Measurements from ENCODE around the gene FURIN.
"Not testable (repeated sequence)": the region's sequence is repeated elsewhere in the genome, so short reads cannot be mapped to it uniquely, and the experiment has no call there.

The FURIN gene

DNA sequence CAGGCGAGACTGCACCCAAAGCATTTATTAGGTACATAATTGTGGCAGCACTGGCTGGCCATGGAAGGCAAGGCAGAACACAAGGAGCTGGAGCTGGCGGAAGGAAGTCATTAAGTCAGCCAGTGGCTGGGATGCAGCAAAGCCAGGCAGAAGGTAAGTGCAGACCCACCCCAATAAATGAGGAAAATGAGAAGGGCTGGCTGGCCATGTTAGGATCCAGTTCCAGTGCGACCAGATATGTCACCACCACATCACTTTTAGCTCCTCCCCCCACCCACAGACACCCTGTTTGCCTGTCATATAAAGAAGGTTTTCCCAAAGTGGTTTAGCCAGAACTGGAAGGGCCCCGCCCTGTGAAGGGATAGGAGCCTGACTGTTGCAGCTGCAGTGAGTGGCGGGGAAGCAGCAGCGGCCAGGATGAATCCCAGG lies at the start of gene FURIN:
TSS of gene FURIN (plus strand) at position 328 of the 429 bp plus-strand sequence. CDS start 7,153 bp downstream, outside the sequence.
- no peak for DNase-seq

DNA sequence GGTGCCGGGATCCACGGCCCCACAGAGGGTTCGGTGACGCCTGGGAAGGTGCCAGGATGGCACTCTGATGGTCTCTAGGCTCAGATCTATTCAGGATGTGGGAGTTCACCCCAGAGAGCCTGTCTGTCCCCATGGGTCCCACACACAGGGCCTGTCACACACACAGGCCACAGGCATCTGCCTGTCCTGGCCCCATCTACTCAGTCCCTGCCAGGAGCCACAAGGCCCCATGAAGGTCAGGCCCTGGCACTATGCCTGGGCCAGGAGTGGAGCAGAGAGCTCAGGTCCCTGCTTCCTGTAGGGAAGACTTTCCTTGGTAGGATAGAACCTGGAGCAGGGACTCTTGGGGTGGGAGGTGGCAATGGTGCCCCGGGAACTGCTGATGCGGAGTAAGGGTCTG lies 49.0 kb upstream of the FURIN start:
- no peak for DNase-seq

DNA sequence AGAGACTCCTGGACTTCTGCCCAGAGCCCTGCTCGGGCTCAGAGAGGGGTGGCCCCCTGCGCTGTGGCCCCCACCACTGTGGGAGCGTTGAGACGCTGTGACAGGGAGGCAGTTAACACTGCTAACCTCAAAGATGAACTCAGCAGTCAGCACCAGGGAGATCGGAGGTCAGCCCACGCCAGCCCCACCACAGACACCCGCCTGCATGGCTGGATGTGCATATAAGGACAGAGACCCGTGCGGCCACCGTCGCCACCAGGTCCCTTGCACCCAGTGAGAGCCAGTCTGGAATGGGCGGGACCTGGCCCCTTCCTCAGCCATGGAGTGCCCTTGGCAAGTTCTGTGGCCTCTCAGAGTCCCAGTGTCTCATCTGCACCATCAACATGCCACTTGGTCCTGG lies 48.5 kb upstream of the FURIN start:
- no peak for DNase-seq

DNA sequence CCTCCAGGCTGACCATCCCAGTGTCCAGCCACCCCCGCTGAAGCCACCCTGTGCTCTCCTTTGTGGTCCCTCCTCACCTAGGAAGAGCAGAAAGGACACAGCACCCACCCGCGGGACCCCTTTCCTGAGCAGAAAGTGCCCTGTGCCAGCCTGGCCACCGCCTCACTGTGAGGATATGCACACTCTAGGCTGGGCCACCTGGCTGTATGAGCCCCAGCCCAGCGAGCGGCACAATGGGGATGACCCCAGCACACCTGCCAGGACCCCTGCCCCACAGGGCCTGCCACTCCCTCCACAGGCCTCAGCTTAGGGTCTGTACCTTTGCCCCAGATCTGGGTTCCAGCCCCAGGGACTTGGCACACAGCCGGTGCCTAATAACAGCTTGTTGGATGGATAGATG lies 47.9 kb upstream of the FURIN start:
- no peak for DNase-seq

DNA sequence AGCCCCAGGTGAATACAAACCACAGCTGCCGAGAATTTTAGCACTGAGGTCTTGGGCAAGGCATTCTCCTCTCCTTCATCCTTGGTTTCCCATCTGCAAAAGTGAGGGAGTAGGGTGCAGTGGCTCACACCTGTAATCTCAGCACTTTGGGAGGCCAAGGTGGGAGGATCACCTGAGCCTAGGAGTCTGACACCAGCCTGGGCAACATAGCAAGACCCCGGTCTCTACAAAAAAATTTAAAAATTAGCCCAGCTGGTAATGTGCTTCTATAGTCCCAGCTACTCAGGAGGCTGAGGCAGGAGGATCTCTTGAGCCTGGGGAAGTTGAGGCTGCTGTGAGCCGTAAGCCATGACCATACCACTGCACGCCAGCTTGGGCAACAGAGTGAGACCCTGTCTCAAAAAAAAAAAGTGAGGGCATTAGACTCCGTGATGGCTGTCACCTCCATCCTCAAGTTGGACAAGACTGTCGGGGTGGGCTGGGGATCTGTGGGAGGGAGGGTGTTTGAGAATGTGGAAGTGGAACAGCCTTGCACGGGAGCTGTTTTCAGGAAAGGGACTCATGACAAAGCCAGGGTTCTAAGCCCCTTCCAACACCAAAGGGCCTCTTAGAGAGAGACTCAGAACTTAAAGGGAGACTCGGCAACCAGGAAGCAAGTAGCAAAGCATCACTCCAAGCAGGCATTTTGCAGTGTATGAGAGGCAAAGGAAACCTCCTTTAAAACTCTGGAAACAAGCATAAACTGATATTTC lies 46.0 kb upstream of the FURIN start:
- no peak for DNase-seq

DNA sequence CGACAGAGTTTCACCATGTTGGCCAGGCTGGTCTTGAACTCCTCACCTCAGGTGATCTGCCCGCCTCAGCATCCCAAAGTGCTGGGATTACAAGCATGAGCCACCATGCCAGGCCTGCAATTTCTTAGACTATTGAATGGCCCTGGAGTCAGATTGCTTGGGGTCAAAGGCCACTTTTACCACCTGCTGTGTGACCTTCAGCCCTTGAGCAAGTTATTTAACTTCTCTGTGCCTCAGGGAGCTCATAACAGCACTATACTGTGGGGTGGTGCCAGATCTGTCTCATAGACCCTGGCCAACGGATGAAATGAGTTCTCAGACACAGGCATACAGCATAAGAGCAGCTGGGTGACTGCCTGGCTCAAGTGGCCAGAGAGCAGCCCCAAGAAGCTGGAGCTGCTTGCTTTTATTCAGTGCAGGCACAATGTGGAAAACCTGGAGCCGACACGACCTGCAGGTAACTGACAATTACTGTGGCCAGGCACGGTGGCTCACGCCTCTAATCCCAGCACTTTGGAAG lies 44.9 kb upstream of the FURIN start:
- no peak for DNase-seq

DNA sequence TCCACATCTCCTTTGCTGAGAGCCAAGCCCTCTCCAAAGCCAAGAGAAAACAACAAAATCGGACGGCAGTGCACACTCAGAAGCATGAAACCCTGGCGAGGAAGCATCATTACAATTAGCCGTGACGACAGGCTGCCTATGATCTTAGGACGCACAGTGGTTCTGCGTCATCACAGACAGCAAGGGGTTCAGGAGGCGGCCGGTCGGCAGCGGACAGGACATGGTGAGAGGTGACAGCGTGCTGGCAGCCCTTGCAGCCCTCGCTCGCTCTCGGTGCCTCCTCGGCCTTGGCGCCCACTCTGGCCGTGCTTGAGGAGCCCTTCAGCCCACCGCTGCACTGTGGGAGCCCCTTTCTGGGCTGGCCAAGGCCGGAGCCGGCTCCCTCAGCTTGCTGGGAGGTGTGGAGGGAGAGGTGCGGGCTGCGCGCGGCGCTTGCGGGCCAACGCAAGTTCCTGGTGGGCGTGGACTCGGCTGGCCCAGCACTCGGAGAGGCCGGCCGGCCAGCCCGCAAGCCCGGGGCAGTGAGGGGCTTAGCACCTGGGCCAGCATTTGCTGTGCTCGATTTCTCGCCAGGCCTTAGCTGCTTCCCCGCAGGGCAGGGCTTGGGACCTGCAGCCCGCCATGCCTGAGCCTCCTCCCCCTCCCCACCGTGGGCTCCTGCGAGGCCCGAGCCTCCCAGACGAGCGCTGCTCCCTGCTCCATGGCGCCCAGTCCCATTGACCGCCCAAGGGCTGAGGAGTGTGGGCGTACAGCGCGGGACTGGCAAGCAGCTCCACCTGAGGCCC lies 43.1 kb upstream of the FURIN start:
- DNase-seq: not testable (repeated sequence)

DNA sequence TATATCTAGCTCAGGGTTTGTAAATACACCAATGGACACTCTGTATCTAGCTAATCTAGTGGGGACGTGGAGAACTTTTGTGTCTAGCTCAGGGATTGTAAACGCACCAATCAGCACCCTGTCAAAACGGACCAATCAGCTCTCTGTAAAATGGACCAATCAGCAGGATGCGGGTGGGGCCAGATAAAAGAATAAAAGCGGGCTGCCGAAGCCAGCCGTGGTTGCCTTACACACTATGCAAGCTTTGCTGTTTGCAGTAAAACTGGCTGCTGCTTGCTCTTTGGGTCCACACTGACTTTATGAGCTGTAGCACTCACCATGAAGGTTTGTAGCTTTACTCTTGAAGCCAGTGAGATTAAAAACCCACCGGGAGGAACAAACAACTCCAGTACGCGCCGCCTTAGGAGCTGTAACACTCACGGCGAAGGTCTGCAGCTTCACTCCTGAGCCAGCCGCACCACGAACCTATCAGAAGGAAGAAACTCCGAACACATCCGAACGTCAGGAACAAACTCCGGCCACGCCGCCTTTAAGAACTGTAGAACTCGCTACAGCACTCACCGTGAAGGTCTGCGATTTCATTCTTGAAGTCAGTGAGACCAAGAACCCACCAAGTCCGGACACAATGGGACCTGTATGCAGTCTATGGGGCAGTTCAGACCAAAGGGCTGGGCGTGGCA lies 42.0 kb upstream of the FURIN start:
- not testable (repeated sequence) for DNase-seq

DNA sequence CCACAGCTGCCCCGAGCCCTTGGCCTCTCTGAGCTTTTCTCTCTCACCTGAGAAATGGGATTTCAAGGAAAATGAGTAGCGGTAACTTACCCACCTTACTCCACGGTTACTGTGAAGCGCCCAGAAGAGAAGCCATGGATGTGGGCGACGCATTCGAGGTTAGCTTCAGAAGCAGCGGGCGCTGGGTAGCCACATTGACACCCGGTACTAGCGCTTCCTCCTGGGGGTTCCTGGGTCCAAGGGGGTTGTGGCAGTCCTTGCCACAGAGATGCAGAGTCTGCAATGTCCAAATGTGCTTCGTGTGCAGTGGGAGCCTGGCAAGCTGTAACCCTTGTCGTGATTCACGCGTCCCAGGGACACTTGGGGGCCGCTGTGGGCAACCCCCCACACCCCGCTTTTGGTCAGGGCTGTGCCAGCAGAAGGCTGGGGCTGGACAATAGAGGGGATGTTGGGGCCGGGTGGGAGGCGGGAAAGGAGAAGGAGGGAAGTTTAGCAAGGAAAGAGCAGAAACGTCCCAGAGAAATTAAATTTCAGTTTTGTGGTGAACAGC lies 41.4 kb upstream of the FURIN start:
- DNase-seq: no peak

DNA sequence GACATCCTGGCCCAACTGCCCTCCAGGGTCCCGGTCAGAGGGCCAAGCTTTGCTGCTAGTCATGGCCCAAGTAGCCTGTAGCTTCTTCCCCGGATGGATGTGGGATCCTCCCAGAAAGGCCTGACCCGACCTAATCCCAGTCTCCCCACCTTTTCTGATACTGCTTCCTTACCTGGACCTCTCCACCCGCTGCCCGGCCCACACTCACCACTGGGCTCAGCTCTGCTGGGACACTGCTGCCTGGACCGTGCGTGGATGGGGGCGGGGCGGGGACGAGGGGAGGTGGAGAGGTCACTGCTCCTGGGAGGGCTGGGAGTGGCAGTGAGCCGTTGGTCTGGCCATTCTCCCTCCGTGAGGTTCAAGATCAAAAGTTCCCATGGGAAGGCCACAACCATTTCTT lies 40.3 kb upstream of the FURIN start:
- no peak for DNase-seq

DNA sequence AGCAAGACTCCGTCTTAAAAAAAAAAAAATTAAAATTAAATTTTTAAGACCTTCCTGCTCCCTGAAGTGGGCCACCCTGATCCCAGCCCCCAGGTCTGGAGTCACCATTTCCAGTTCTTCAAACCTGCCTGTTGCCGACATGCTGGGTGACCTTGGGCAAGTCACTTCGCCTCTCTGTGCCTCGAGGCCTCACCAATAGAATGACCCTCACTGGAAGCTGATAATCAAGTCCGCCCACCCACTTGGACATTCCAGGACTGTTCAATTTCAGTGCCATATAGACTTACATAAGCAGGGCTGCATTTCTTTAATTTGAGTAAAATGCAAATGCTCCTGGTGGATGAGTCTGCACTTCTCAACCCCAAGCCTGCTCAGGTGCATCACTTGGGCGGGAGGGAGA lies 39.3 kb upstream of the FURIN start:
- no peak for DNase-seq

DNA sequence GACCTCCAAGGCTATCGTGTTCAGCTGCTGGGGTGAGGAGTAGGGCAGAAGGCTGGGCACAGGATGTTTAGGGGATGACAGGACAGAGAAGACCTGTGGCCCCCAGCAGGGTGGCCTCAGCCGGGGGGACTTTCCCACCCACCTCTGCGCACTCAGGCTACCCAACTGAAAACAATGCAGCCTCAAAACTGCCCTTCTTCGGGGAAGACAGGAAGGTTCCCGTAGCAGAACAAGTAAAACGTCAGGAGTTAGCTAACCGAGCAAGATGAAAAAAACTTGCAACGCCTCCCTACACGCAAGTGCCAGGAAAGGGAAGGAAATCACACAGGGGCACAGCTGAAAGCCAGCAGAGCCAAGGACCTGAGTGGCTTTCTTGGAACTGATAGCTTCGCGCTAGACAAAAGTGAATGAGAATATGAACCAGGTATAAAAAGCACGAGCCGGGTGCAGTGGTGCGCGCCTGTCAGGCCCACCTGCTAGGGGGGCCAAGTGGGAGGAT lies 38.4 kb upstream of the FURIN start:
- DNase-seq: no peak

DNA sequence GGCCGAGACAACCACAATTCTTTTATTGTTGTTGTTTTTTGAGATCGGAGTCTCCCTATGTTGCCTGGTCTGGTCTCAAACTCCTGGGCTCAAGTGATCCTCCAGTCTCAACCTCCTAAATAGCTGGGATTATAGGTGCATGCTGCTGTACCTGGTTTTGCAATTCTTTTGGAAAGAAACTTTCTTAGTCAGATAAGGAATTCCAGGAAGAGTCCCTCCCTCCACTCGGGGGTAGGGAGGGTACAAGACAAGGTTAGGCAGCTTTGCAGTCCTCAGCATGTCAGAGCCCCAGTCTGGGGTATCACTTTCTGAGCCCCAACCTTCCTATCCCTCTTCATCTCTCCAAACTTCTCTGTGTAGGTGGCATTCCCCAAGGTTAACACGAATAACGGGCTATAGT lies 33.8 kb upstream of the FURIN start:
- no peak for DNase-seq

DNA sequence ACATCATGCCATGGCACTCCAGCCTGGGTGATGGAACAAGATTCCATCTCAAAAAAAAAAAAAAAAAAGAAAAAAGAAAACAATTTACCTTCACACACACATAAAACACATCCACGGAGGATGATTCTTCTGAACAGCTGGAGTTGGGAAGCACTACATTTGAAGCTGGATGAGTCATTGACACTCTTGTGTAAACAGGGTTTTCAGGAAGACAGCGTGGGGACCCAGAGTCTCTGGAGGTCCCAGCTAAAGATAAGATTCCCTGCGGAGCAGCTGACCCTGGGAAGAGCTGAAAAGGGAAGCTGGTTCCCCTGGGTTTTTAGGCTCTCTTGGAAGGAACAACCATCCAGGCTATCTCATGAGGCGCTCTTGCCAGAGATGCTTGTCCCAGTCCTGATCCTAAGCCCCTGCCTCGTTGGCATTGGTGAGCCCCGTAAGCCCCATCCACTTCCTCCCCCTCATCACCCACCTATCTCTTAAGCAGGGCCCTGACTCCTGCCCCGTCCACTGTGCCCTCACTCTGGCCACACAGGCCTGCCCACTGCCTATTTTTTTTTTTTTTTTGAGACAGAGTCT lies 32.0 kb upstream of the FURIN start:
- no peak for DNase-seq

DNA sequence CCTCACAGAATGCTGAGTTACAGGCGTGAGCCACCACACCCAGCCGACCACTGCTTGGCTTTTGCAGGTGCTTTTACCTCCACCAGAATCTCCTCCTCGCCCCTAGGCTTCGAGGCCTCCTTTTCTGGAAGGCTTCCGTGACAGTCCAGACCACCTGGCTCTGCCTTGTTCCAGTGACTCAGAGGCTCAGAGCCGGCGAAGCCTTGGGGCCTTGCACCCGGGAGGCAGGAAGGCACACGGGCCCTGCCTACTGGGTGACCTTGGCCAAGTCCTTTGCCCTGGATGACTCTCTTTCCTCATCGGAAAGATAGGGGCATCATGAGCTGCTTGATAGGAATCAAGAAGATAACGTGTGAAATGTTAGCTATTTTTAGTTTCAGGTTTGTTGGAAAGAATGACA lies 31.3 kb upstream of the FURIN start:
- no peak for DNase-seq

DNA sequence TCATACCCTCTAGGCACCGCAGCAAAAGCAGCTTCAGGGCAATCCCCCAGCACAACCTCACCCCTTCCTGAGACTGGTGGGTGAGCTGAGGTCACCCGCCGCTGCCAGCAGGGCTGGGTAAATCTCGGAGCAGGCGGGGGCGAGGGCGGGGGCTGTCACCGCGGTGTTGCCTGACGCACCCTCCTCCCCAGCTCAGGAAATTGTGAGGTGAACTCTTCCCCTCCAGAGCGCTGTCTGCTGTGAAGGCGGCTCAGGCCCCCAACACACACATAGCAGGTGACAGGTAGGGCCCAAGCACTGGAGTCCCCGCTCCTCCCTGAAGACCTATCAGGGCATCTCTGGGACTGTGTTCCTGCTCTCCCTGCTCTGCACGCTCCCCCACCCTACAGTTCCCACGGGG lies 30.2 kb upstream of the FURIN start:
- DNase-seq: no peak

DNA sequence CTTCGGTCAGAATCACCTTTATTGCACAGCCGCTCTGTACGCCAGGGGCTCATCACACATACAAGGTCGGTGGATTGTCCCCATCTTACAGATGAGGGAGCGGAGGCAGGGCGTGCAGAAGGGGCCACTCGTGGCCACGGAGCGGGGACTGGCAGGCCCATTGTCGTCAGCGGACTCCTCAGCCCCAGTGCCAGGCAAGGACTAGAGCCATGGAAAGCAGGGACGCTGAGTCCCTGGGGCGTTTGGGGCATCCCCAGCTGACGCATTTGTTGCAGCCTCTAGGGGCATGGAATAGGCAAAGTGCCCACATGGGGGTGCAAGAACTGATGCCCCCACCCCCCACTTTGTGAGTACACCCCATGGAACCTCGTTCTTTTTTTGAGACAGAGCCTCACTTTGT lies 29.8 kb upstream of the FURIN start:
- DNase-seq: no peak

DNA sequence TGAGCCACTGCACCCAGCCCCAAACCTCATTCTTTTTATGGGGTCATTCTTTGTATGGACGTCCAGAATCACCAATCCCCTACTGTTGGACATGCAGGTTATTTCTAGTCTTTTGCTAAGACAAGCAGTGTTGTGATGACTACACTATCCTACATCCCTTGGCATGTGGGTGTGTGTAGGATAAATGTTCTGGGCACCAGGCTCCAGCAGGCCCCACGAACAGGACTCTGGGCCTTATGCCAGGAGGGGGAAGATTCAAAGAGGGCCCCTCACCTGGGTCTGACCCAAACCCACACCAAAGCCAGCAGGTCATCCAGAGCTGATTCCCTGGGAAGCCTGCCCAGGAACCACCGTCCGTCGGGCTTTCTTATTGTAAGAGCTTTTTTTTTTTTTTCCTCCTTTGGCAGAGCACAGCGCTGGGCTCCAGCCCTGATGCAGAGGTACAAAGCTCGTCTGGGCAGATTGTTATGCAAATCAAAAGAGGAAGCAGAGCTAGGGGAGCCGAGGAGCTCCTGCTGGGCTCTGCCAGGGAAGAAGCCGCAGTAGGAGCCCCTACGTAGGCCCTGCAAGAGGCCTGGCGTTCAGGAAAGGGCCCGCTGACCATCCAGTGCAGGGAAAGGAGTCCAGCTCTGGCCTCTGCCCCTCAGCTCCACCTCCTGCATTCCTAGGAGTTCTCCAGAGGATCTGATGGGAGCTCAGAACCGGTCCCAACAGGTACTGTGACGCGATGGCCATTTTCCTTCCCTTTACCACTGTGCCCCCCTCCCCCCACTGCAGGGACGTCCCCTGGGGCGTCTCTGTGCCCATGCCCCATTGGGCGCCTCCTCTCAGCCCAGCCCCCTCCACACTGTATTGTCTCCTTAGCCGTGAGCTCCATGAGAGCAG lies 29.0 kb upstream of the FURIN start:
- no peak for DNase-seq

DNA sequence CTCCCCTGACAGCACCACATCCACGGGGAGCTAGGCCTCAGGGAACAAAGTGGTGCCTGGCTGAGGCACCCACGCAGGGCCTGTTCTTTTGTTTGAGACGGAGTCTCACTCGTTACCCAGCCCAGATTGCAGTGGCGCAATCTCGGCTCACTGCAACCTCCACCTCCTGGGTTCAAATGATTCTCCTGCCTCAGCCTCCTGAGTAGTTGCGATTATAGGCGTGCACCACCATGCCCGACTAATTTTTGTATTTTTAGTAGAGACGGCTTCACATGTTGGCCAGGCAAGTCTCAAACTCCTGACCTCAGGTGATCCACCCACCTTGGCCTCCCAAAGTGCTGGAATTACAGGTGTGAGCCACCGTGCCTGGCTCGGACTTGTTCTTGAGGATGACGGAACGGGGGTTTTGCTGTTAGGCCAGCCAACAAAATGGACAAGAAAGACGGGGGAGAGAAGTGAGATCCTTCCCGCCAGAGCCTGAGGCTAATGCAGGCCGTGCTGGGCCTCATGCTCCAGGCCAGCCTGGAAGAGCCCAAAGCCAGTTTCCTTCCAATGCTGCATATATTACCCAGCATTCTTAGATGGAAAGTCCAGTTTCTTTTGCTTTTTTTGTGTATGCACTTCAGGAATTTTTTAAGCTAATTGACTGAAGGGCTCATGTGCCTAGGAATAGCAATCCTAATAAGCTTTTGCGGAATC lies 28.1 kb upstream of the FURIN start:
- no peak for DNase-seq

DNA sequence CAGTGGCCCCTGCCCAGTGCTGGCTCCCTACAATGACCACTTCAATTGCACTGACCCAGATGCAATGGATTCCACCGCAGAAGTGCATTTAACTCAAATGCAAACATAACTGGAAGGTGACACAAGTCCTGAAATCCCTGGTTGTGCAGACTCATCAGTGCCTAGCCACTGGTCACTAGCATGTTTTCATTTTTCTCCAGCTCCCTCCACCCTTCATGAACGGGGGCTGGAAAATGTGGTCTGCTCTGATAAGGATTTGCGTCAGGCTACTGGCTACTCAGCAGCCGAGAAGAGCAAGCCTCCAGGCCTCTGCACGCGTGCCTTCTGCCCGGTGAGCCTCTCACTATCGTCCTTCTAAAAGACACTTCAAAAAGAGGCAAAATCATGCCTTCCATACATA lies 27.4 kb upstream of the FURIN start:
- no peak for DNase-seq

DNA sequence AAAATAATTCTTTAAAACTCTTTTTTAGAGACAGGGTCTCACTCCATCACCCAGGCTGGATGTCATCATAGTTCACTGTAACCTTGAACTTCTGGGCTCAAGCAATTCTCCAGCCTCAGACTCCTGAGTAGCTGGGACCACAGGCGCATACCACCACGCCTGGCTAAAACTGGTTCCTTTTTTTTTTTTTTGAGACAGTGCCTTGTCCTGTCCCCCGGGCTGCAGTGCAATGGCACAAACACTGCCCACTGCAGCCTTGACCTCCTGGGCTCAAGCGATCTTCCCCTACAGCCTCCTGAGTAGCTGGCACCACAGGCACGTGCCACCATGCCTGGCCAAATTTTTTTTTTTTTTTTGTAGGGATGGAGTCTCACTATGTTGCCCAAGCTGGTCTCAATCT lies 23.7 kb upstream of the FURIN start:
- DNase-seq: no peak

All from SW 1271 (cell line).